ENCODE measurements around the gene STK32B. TPM values are rescaled to one million over a fixed set of nuclear protein-coding genes. Genes with fewer than 3 reads are reported as not detected.
"Not testable (repeated sequence)": the region's sequence is repeated elsewhere in the genome, so short reads cannot be mapped to it uniquely, and the experiment has no call there.

Gene STK32B
- total and polyA plus RNA-seq, 12 donors = 0.12 to 0.68 (median 0.34) TPM

GRCh38 chr4:5429747-5430146 lies 378.5 kb downstream of the STK32B start:
- no peak overlapping the region for H3K4me3 ChIP-seq
- H3K4me1 ChIP-seq = no peaks in the 10 kb centered on the region
- intact Hi-C loops (cut with DNase I) = no loop called here
- ATAC-seq (no peak), DNase-seq (no peak)
- TF ChIP-seq, protein P1, sequence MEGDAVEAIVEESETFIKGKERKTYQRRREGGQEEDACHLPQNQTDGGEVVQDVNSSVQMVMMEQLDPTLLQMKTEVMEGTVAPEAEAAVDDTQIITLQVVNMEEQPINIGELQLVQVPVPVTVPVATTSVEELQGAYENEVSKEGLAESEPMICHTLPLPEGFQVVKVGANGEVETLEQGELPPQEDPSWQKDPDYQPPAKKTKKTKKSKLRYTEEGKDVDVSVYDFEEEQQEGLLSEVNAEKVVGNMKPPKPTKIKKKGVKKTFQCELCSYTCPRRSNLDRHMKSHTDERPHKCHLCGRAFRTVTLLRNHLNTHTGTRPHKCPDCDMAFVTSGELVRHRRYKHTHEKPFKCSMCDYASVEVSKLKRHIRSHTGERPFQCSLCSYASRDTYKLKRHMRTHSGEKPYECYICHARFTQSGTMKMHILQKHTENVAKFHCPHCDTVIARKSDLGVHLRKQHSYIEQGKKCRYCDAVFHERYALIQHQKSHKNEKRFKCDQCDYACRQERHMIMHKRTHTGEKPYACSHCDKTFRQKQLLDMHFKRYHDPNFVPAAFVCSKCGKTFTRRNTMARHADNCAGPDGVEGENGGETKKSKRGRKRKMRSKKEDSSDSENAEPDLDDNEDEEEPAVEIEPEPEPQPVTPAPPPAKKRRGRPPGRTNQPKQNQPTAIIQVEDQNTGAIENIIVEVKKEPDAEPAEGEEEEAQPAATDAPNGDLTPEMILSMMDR (IDR thresholded peaks at IDR 0.05) = no peak
- no peak overlapping the region for H3K27ac ChIP-seq
- H3K36me3 ChIP-seq = no peaks in the 10 kb centered on the region
- H3K9me3 ChIP-seq = peaks cover 0 to 20% (median 0%) of the 10 kb centered on the region in 11 donors
- no peaks in the 10 kb centered on the region for H3K27me3 ChIP-seq

- H3K4me3 ChIP-seq = no peak overlapping the region
- H3K4me1 ChIP-seq = no peaks in the 10 kb centered on the region
- H3K27ac ChIP-seq = no peak overlapping the region
- TF ChIP-seq, protein P1 (IDR thresholded peaks at IDR 0.05) = no peak
- H3K36me3 ChIP-seq = no peaks in the 10 kb centered on the region
- intact Hi-C loops (cut with DNase I) = no loop called here
- no peak for ATAC-seq
- H3K27me3 ChIP-seq = no peaks in the 10 kb centered on the region
- 86 to 90% methylated on average over 5 of the region's 5 CpGs for WGBS, 2 donors
- peaks cover 0 to 23% (median 0%) of the 10 kb centered on the region in 11 donors for H3K9me3 ChIP-seq
- DNase-seq = no peak
These were observed 381.9 kb downstream of the STK32B start for GRCh38 chr4:5433196-5433595.

DNA sequence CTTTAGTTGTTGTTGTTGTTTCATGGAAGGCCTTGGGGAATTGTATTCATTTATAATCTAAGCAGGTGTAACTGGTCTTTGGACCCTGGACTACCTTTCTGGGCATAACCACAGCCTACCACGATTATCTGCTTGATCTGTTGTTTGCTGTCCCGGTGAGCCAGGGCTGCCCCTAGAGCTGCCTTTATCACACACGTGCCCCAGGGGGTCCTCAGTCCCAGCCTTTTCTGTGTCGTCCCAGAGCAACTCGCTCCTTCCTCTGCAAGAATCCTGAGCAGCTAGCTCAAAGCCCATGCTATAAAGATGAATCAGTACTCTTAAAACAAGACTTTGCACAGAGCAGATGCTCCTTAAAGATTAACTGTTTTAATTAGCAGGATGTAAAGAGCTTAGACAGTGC lies 383.9 kb downstream of the STK32B start:
- H3K27me3 ChIP-seq = no peaks in the 10 kb centered on the region
- H3K4me3 ChIP-seq = no peak overlapping the region
- no peaks in the 10 kb centered on the region for H3K4me1 ChIP-seq
- intact Hi-C loops (cut with DNase I) = no loop called here
- H3K36me3 ChIP-seq = no peaks in the 10 kb centered on the region
- 7 to 26% methylated on average over 5 of the region's 5 CpGs for WGBS, 2 donors
- no peak overlapping the region for H3K27ac ChIP-seq
- peaks cover 0 to 9% (median 0%) of the 10 kb centered on the region in 11 donors for H3K9me3 ChIP-seq
- DNase-seq (no peak), ATAC-seq (no peak)
- TF ChIP-seq, protein P1 (IDR thresholded peaks at IDR 0.05) = no peak

DNA sequence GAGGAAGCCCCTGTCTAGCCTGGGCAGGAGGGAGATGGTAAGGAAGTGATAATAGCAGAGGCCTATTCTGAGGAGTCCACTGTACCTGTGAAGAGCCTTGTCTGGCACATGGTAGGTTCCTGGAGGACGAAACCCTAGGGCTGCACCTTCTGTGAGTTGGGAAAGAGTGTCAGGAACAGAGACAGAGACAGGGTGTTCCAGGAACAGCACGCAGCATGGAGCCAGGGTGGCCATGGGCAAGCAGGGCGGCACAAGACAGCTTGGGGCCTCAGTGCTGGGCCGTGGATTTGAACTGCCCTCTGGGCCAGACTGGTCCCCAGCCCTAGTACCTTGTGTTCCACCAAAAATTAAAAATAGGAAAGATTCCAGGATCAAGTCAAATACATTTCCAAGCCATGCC lies 384.5 kb downstream of the STK32B start:
- Histone ChIP-seq H3K4me1 (no peaks in the 10 kb centered on the region), H3K4me3 (no peak overlapping the region), H3K27ac (no peak overlapping the region), H3K27me3 (no peaks in the 10 kb centered on the region), H3K36me3 (no peaks in the 10 kb centered on the region), H3K9me3 (peaks cover 0 to 6% (median 0%) of the 10 kb centered on the region in 11 donors)
- DNase-seq (no peak), ATAC-seq (no peak)
- intact Hi-C loops (cut with DNase I) = no loop called here
- TF ChIP-seq, protein P1 (IDR thresholded peaks at IDR 0.05) = no peak
- WGBS, 2 donors = 65 to 75% methylated on average over 4 of the region's 4 CpGs

GRCh38 chr4:5443976-5444802 lies 392.9 kb downstream of the STK32B start:
- H3K27ac ChIP-seq; H3K4me3 ChIP-seq; intact Hi-C loops (cut with DNase I); H3K27me3 ChIP-seq; H3K36me3 ChIP-seq; H3K9me3 ChIP-seq; ATAC-seq; DNase-seq; H3K4me1 ChIP-seq: not testable (repeated sequence)
- WGBS, 2 donors = 78 to 84% methylated on average over 22 to 23 of the region's 31 CpGs

All from heart right ventricle (tissue), 16 donors.